GM20000 (cell line): ENCODE measurements around the gene LDLRAD2.
A peak's percentile ranks its signal among the peaks of the same experiment; 100 is the strongest.

ENCODE experiments used
- DNase-seq: peaks from one replicate; pipeline ENCODE4 v3.0.0; 2012; ENCODE audit warnings: low spot score
- TF ChIP-seq, protein P1 (sequence below): IDR thresholded peaks from 2 replicates; pipeline ENCODE4 v1.5.1; 2012; ENCODE audit warnings: mild to moderate bottlenecking, control low read depth; ENCODE audit errors: extremely low read depth, missing control alignments

Gene LDLRAD2

DNA sequence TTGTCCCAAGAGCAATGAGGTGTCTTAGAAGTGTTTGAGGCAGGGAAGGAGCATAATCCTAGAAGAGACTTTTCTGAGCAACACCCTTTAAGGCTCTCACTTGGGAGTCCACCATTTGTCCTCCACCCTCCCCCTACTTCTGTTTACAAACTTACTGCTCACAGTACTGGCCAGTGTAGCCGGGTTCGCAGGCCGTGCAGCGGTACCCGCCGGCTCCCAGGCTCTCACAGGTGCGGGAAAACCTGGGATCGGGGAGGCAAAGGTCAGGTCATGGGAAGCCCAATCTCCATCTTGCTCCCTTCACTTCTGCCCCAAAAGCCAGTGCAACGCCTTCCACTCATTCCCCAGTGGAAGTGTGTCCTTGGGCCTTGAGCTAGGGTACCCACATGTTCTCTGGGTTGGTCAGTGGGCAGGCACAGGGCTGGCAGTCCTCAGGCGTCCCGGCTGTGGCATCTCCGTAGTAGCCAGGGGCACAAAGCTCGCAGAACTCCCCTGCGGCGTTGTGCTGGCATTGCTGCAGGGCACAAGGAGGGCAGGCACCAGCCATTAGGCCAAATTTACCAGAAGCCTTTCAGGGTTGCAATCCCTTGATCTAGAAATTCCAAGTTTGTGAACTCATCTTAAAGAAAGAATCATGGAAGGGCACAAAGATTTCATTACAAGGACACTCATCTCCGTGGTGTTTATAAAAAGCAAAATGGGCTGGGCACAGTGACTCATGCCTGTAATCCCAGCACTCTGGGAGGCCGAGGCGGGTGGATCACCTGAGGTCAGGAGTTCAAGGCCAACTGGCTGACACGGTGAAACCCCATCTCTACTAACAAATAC lies 49.8 kb downstream of the LDLRAD2 start:
- TF ChIP-seq, protein P1, sequence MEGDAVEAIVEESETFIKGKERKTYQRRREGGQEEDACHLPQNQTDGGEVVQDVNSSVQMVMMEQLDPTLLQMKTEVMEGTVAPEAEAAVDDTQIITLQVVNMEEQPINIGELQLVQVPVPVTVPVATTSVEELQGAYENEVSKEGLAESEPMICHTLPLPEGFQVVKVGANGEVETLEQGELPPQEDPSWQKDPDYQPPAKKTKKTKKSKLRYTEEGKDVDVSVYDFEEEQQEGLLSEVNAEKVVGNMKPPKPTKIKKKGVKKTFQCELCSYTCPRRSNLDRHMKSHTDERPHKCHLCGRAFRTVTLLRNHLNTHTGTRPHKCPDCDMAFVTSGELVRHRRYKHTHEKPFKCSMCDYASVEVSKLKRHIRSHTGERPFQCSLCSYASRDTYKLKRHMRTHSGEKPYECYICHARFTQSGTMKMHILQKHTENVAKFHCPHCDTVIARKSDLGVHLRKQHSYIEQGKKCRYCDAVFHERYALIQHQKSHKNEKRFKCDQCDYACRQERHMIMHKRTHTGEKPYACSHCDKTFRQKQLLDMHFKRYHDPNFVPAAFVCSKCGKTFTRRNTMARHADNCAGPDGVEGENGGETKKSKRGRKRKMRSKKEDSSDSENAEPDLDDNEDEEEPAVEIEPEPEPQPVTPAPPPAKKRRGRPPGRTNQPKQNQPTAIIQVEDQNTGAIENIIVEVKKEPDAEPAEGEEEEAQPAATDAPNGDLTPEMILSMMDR: no peak
- no peak for DNase-seq

DNA sequence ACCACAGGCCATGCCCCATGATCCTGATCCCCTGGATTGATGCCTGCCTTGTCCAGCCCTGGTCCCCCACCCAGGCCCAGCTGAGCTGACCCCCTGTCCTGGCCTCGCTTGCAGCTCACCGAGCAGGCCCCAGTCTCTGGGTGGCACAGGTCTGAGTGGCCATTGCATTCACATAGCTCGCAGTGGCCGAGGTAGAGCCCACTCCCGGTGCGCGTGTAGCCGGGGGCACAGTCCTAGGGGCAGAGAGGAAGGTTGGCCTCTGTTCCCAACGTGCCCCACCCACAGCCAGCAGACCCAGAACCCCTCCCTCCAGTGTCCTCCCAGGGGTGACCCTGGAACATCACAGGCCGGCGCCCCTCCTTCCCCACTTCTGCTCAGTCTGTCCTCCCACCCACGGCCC lies 51.9 kb downstream of the LDLRAD2 start:
- DNase-seq: no peak

DNA sequence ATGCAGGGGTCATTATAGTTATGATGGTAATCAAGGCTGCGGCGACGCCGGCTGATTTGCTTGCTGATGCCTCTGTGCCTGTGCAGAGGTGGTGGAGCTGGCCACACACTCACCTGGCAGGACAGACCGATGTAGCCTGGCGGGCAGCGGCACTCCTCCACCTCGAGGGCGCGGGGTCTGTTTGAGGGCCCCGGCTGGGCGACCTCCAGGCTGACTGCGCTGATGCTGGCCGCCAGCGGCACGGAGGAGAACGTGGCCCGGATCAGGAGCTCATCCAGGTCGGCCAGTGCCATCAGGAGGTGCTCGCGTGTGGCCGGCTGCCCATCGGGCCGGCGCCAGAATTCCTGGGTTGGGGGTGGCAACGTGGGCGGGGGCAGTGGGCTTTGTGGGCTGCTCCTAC lies 52.7 kb downstream of the LDLRAD2 start:
- no peak for DNase-seq
- TF ChIP-seq, protein P1: no peak

More for the DNA sequence above, 51.9 kb downstream of the LDLRAD2 start:
- TF ChIP-seq, protein P1: no peak

DNA sequence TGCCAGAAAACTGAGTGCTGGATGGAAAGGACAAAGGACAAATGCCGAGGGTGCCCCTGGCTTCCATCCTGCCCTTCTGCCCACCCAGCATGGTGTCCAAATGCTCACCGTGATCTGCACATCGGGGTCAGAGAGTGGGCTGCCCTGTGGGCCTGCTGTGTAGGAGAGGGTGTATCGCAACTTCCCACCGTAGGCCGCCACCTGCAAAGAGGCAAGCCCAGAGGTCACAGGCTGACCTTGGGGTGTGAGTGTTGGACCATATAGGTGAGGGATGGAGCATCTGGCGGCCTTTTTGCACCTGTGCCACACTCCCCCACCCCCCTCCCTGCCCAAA lies 53.5 kb downstream of the LDLRAD2 start:
- TF ChIP-seq, protein P1: no peak
- DNase-seq: no peak

DNA sequence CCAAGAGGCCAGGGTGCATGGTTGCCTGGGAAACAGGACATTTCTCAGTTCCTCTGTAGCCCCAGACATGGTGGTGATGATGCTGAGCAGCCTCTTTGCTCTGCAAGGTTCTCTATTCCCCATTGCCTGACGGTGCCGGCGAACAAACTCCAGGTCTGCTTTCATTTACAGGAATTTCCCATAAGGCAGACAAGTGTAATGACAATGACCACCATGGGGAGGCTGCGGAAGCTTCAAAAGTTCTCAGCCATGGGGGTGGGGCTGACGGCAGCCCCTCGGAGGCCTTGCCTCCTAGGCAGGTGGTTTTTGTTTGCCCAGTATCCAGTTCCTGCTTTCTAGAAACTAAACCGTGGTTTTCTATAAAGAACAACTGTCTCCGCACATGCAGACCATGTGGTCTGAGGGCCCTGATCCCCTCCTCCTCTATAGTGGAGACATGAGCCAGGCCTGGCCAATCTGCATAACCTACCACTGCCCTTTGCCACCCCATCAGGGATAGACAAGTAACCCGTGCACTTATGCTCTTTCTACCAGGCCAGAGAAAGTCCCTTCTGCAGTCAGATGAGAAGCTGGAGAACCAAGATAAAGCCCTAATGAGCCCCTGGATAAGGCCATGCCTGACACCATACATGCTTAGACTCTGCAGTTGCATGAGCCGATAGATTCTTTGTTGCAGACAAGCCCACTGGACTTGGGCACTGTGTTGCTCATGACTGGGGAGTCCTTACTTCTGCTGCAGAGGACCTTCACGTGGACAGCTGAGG lies 54.1 kb downstream of the LDLRAD2 start:
- peak; percentile 88 for DNase-seq
- TF ChIP-seq, protein P1: no peak

DNA sequence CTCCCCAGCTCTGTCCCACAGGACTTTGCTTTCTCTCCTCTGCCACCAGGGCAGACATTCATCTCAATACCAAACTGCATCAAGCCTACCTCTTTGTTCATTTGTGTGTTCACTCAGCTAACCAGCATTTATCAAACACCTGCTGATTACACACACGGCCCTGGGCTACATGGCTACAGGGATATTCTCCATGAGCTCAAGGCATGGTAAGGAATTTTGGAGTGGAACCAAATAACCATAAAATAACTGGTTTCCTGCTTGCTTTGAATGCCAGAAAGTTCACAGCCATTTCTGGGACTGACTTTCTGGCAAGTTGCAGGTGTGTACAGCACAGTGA lies 54.6 kb downstream of the LDLRAD2 start:
- DNase-seq: no peak
- TF ChIP-seq, protein P1: no peak

DNA sequence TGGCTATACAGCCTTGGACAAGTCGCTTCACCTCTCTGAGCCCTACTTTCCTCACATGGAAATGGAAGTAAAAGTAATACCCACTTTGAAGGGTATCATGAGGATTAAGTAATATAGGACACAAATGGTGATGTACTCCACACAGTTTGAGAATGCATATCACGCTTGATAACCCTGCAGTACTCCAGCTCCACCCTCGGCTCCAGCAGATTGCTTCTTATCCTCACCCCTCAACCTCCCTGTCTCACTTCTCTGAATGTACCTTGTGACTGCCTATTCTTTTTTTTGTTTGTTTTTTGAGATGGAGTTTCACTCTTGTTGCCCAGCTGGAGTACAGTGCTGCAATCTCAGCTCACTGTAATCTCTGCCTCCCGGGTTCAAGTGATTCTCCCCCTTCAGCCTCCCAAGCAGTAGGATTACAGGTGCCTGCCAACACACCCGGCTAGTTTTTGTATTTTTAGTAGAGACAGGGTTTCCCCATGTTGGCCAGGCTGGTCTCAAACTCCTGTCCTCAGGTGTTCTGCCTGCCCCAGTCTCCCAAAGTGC lies 55.5 kb downstream of the LDLRAD2 start:
- no peak for DNase-seq
- TF ChIP-seq, protein P1: no peak
